Measurements from ENCODE around the gene CCDC92B. TPM values are rescaled to one million over a fixed set of nuclear protein-coding genes. Genes with fewer than 3 reads are reported as not detected.

Gene CCDC92B
- total and polyA plus RNA-seq, 9 donors: 0.07 to 1.1 (median 0.18) TPM

DNA sequence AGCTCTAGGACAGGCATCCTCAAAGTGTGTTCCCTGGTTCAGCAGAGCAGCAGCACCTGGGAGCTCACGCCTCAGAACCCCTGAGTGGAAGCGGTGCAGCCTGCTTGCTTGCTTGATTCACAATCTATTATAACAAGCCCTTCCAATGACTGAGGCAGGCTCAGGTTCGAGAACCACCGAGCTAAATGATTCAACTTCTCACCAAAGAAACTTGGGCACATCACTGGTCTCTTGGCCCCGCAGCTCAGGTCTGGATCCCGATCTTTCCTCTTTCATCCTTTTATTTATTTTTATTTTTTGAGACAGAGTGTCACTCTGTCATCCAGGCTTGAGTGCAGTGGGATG lies 62.4 kb downstream of the CCDC92B start:
- intact Hi-C loops (cut with DNase I): loop anchor here in 1 of 4 donors (10.0 kb wide), 1 partner anchor 302 kb away; no protein-coding TSS in a partner anchor

DNA sequence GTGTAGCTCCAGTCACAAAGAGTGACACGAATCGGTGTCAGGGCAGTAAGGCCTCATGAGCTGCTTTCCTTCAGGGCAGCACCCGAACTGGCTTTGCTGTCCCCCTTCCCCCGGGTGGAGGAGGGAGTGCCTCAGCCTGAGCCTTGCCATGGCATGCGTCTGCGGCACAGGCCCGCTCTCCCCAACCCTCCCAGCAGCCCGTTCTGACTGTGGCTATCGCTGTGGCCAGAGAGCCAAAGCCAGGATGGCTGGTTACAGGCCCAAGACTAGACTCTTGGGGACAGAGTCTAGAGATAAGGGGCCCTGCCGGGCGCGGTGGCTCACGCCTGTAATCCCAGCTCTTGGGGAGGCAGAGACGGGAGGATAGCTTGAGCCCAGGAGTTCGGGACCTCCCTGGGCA lies 63.8 kb downstream of the CCDC92B start:
- Histone ChIP-seq H3K4me3 (no peak overlapping the region), H3K27ac (no peak overlapping the region), H3K27me3 (no peaks in the 10 kb centered on the region), H3K9me3 (no peaks in the 10 kb centered on the region), H3K36me3 (no peaks in the 10 kb centered on the region), H3K4me1 (ENCODE audit: insufficient read depth) (no peaks in the 10 kb centered on the region)
- TF ChIP-seq EP300 (IDR thresholded peaks at IDR 0.05): no peak
- TF ChIP-seq, protein P1, sequence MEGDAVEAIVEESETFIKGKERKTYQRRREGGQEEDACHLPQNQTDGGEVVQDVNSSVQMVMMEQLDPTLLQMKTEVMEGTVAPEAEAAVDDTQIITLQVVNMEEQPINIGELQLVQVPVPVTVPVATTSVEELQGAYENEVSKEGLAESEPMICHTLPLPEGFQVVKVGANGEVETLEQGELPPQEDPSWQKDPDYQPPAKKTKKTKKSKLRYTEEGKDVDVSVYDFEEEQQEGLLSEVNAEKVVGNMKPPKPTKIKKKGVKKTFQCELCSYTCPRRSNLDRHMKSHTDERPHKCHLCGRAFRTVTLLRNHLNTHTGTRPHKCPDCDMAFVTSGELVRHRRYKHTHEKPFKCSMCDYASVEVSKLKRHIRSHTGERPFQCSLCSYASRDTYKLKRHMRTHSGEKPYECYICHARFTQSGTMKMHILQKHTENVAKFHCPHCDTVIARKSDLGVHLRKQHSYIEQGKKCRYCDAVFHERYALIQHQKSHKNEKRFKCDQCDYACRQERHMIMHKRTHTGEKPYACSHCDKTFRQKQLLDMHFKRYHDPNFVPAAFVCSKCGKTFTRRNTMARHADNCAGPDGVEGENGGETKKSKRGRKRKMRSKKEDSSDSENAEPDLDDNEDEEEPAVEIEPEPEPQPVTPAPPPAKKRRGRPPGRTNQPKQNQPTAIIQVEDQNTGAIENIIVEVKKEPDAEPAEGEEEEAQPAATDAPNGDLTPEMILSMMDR (IDR thresholded peaks at IDR 0.05): no peak
- no peak for TF ChIP-seq POLR2A (IDR thresholded peaks at IDR 0.05)
- WGBS, 3 donors: 82 to 87% (median 86%) methylated on average over 15 of the region's 15 CpGs
- no peak for DNase-seq
- intact Hi-C loops (cut with DNase I): loop anchor here in 1 of 4 donors (10.0 kb wide), 1 partner anchor 301 kb away; no protein-coding TSS in a partner anchor

More for the DNA sequence above, 62.4 kb downstream of the CCDC92B start:
- TF ChIP-seq EP300 (IDR thresholded peaks at IDR 0.05): no peak
- TF ChIP-seq POLR2A (IDR thresholded peaks at IDR 0.05): no peak
- no peak for DNase-seq
- no peaks in the 10 kb centered on the region for H3K4me1 ChIP-seq (ENCODE audit: insufficient read depth)
- 74 to 77% (median 74%) methylated on average over 6 of the region's 6 CpGs for WGBS, 3 donors
- H3K4me3 ChIP-seq: no peak overlapping the region
- no peak overlapping the region for H3K27ac ChIP-seq
- H3K36me3 ChIP-seq: no peaks in the 10 kb centered on the region
- H3K27me3 ChIP-seq: no peaks in the 10 kb centered on the region
- no peaks in the 10 kb centered on the region for H3K9me3 ChIP-seq

DNA sequence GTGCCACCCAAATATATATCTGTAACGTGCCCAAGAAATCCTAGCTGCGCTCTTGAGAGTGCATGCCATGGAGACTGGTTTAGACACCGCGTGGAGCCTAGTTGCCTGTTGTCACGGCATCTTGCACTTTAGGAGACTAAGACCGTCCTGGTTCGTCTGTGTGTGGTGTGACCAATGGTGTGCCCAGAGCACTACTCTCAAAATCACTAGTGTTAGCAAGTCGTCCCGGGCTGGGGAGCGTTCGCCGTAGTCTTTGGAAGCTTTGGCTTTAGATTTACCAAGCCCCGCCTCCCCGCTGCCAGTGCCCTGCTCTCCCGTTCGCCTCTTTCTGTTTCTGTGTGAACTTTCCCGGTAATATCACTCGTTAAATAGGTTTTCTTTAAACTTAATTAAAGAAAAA lies 64.9 kb downstream of the CCDC92B start:
- Histone ChIP-seq H3K36me3 (no peaks in the 10 kb centered on the region), H3K4me1 (ENCODE audit: insufficient read depth) (no peaks in the 10 kb centered on the region), H3K4me3 (no peak overlapping the region), H3K9me3 (no peaks in the 10 kb centered on the region), H3K27me3 (no peaks in the 10 kb centered on the region), H3K27ac (no peak overlapping the region)
- 86 to 90% (median 87%) methylated on average over 18 of the region's 18 CpGs for WGBS, 3 donors
- DNase-seq: no peak
- TF ChIP-seq, protein P1 (IDR thresholded peaks at IDR 0.05): no peak
- TF ChIP-seq EP300 (IDR thresholded peaks at IDR 0.05): no peak
- no peak for TF ChIP-seq POLR2A (IDR thresholded peaks at IDR 0.05)
- intact Hi-C loops (cut with DNase I): loop anchor here in 1 of 4 donors (10.0 kb wide), 1 partner anchor 300 kb away; no protein-coding TSS in a partner anchor

DNA sequence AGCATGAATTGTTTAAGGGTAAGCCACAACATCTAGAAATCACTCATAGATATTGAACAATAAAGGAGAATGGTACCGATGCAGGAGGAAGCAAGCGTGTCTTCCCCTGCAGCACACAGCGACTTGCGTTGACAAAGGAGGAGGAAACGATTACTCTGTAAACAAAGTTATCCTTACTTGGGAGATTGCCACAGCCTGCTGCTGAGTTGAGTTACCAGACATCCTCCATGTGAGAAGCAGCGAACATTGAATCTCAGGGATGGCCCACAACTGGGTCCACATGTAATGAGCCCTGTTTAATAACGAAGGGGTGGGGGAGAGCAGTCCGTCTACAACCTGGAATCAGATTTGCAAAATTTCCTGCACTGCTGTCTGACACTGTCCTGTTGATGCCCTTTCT lies 65.5 kb downstream of the CCDC92B start:
- Histone ChIP-seq H3K27ac (no peak overlapping the region), H3K4me1 (ENCODE audit: insufficient read depth) (no peaks in the 10 kb centered on the region), H3K27me3 (no peaks in the 10 kb centered on the region), H3K4me3 (no peak overlapping the region), H3K36me3 (no peaks in the 10 kb centered on the region), H3K9me3 (no peaks in the 10 kb centered on the region)
- intact Hi-C loops (cut with DNase I): loop anchor here in 1 of 4 donors (10.0 kb wide), 1 partner anchor 299 kb away; no protein-coding TSS in a partner anchor
- DNase-seq: no peak
- no peak for TF ChIP-seq POLR2A (IDR thresholded peaks at IDR 0.05)
- TF ChIP-seq, protein P1 (IDR thresholded peaks at IDR 0.05): no peak
- TF ChIP-seq EP300 (IDR thresholded peaks at IDR 0.05): no peak
- WGBS, 3 donors: 43 to 66% (median 52%) methylated on average over 8 of the region's 8 CpGs

DNA sequence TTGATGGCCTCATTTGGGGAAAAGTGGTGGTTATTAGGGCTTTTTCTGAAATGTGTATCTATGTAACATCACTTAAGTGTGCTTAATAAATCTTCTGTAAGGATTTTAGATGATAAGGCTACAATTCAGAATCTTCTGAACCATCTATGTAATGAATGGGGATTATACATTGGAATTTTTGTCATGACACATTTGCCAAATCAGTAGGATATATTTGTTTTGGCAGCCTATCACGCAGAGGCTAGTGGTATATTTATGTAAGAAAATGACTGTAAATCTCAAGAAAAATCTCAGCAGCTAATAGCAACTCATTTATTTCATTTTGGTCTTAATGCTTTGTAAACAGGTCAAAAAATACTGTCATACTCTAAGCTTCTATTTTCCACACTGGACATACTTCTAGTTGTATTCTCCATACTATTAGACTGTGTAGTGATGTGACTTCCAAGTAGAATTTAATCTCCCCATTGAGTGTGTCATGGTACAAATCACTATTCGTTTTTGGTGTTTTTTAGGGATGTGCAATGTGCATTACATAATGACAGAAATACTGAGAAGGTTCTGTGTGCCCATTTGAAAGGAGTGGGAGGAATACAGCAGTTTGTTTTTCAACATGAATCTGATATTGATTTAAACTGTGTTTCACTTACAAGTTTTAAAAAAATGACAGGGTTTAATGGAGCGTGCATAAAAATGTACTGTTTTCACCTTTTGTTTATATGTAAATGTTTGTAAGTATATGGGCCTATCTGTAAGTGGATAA lies 67.1 kb downstream of the CCDC92B start:
- DNase-seq: no peak
- intact Hi-C loops (cut with DNase I): loop anchor here in 1 of 4 donors (10.0 kb wide), 1 partner anchor 298 kb away; no protein-coding TSS in a partner anchor
- Histone ChIP-seq H3K27ac (no peak overlapping the region), H3K9me3 (no peaks in the 10 kb centered on the region), H3K4me3 (no peak overlapping the region), H3K36me3 (no peaks in the 10 kb centered on the region), H3K27me3 (no peaks in the 10 kb centered on the region), H3K4me1 (ENCODE audit: insufficient read depth) (no peaks in the 10 kb centered on the region)
- TF ChIP-seq, protein P1 (IDR thresholded peaks at IDR 0.05): no peak
- TF ChIP-seq EP300 (IDR thresholded peaks at IDR 0.05) (no peak), POLR2A (IDR thresholded peaks at IDR 0.05) (no peak)
- WGBS, 3 donors: 68 to 72% (median 70%) methylated on average over 3 of the region's 3 CpGs

Measured in ovary (tissue), 9 donors.